Renal pelvis (tissue), 12 donors: Measurements from ENCODE around the gene LGALS14. TPM values are rescaled to one million over a fixed set of nuclear protein-coding genes. Genes with fewer than 3 reads are reported as not detected.
"Not testable (repeated sequence)": the region's sequence is repeated elsewhere in the genome, so short reads cannot be mapped to it uniquely, and the experiment has no call there.

Source experiments
- DNase-seq: peaks from one replicate; pipeline ENCODE4 v3.0.0-alpha.2; 2013
- long read RNA-seq, 16 experiments: transcript quantifications; one replicate each; lab custom pipeline, GENCODE V29; 2026
- polyA plus RNA-seq, 3 donors: library from polyadenylated mRNA; unstranded; fragments of 120-200 nt; gene quantifications; one replicate each; pipeline ENCODE4 v1.2.1, GENCODE V29; 2013; ENCODE audit not compliant: insufficient read length in 3 of 3

Gene LGALS14
- not detected for polyA plus RNA-seq
- long read RNA-seq, donor 1: 0 reads
- long read RNA-seq, donor 2: 0 reads
- long read RNA-seq, donor 3: 0 reads
- long read RNA-seq, donor 4: 0 reads
- long read RNA-seq, donor 5: 0 reads
- long read RNA-seq, donor 6: 0 reads
- long read RNA-seq, donor 7: 0 reads
- long read RNA-seq, donor 8: 0 reads
- long read RNA-seq, donor 9: 0 reads
- long read RNA-seq, donor 10: 0 reads
- long read RNA-seq, donor 11: 0 reads
- long read RNA-seq, donor 12: 0 reads
- long read RNA-seq, donor 13: 0 reads
- long read RNA-seq, donor 14: 0 reads
- long read RNA-seq, donor 15: 0 reads
- long read RNA-seq, donor 16: 0 reads

- peak; percentile 35 for DNase-seq
These were observed at the start of gene LGALS14 for GRCh38 chr19:39704181-39705044. LGALS14 (plus strand) TSS chr19:39704481; CDS start chr19:39704529, 48 bp downstream.

GRCh38 chr19:39655613-39656012 lies 48.7 kb upstream of the LGALS14 start, which contains the start of gene LGALS16:
LGALS16 (plus strand) TSS chr19:39655913; CDS start chr19:39655962, 49 bp downstream.
- DNase-seq: no peak

- DNase-seq: no peak
These were observed 44.5 kb upstream of the LGALS14 start for GRCh38 chr19:39659791-39660190.

GRCh38 chr19:39660661-39661060 lies 43.6 kb upstream of the LGALS14 start:
- no peak for DNase-seq

GRCh38 chr19:39661565-39661964 lies 42.7 kb upstream of the LGALS14 start:
- no peak for DNase-seq

- DNase-seq: not testable (repeated sequence)
These were observed 34.4 kb upstream of the LGALS14 start for GRCh38 chr19:39669860-39670259.

- DNase-seq: no peak
These were observed 33.3 kb upstream of the LGALS14 start for GRCh38 chr19:39670998-39671397.

- peak; percentile 61 for DNase-seq
These were observed 32.4 kb upstream of the LGALS14 start for GRCh38 chr19:39671739-39672363.

GRCh38 chr19:39672473-39672872 lies 31.8 kb upstream of the LGALS14 start:
- no peak for DNase-seq

- DNase-seq: not testable (repeated sequence)
These were observed 30.4 kb upstream of the LGALS14 start for GRCh38 chr19:39673862-39674261.

GRCh38 chr19:39676004-39676403 lies 28.3 kb upstream of the LGALS14 start:
- DNase-seq: no peak

GRCh38 chr19:39677961-39678889 lies 26.1 kb upstream of the LGALS14 start:
- DNase-seq: peak; percentile 53

GRCh38 chr19:39679056-39679790 lies 25.1 kb upstream of the LGALS14 start:
- no peak for DNase-seq

GRCh38 chr19:39679791-39680168 lies 24.5 kb upstream of the LGALS14 start:
- no peak for DNase-seq

- no peak for DNase-seq
These were observed 23.7 kb upstream of the LGALS14 start for GRCh38 chr19:39680593-39680992.

- DNase-seq: no peak
These were observed 22.9 kb upstream of the LGALS14 start for GRCh38 chr19:39681416-39681815.

GRCh38 chr19:39684267-39684666 lies 20.0 kb upstream of the LGALS14 start:
- DNase-seq: no peak

GRCh38 chr19:39686739-39687138 lies 17.5 kb upstream of the LGALS14 start:
- DNase-seq: no peak

GRCh38 chr19:39688637-39689036 lies 15.6 kb upstream of the LGALS14 start:
- DNase-seq: not testable (repeated sequence)

GRCh38 chr19:39692166-39692565 lies 12.1 kb upstream of the LGALS14 start:
- DNase-seq: no peak

- no peak for DNase-seq
These were observed 11.5 kb upstream of the LGALS14 start for GRCh38 chr19:39692822-39693221.
